H9 (cell line): Measurements from ENCODE around the gene RASSF5. TPM values are rescaled to one million over a fixed set of nuclear protein-coding genes. Genes with fewer than 3 reads are reported as not detected.
A peak's percentile ranks its signal among the peaks of the same experiment; 100 is the strongest.

Experiments
- DNase-seq: peaks from one replicate; pipeline ENCODE4 v3.0.0-alpha.2; 2017
- H2AFZ ChIP-seq: one replicate; pipeline ENCODE4 v1.6.1; 2013; ENCODE audit warnings: mild to moderate bottlenecking, low read length, control low read depth, moderate library complexity
- H2AK5ac ChIP-seq: 2 replicates; pipeline ENCODE4 v1.6.1; 2013; ENCODE audit warnings: low read length, control low read depth, mixed read lengths; ENCODE audit not compliant: insufficient read length
- H2BK120ac ChIP-seq: one replicate; pipeline ENCODE4 v1.6.1; 2013; ENCODE audit warnings: low read depth, mild to moderate bottlenecking, low read length, control low read depth, inconsistent platforms; ENCODE audit not compliant: poor library complexity, severe bottlenecking
- H2BK12ac ChIP-seq: 2 replicates; pipeline ENCODE4 v1.6.1; 2013; ENCODE audit warnings: low read length, control low read depth, mixed read lengths, low read depth; ENCODE audit not compliant: insufficient read length
- H2BK15ac ChIP-seq: 2 replicates; pipeline ENCODE4 v1.6.1; 2013; ENCODE audit warnings: low read depth, low read length, control low read depth
- H2BK20ac ChIP-seq: one replicate; pipeline ENCODE4 v1.6.1; 2013; ENCODE audit warnings: low read depth, mild to moderate bottlenecking, low read length, control low read depth, inconsistent platforms; ENCODE audit not compliant: poor library complexity, severe bottlenecking
- H2BK5ac ChIP-seq: 2 replicates; pipeline ENCODE4 v1.6.1; 2013; ENCODE audit warnings: low read length, control low read depth, mixed read lengths; ENCODE audit not compliant: insufficient read length
- H3K14ac ChIP-seq: 2 replicates; pipeline ENCODE4 v1.6.1; 2013; ENCODE audit warnings: low read length, control low read depth; ENCODE audit not compliant: insufficient read depth
- H3K18ac ChIP-seq: 2 replicates; pipeline ENCODE4 v1.6.1; 2013; ENCODE audit warnings: low read depth, mild to moderate bottlenecking, mixed read lengths, low read length, control low read depth; ENCODE audit not compliant: insufficient read length
- H3K23ac ChIP-seq: 2 replicates; pipeline ENCODE4 v1.6.1; 2013; ENCODE audit warnings: low read length, control low read depth, mixed read lengths, low read depth; ENCODE audit not compliant: insufficient read length
- H3K23me2 ChIP-seq: 2 replicates; pipeline ENCODE4 v1.6.1; 2013; ENCODE audit warnings: low read depth, mild to moderate bottlenecking, mixed read lengths, low read length, control low read depth; ENCODE audit not compliant: insufficient read length, poor library complexity, severe bottlenecking
- H3K27ac ChIP-seq: 2 replicates; pipeline ENCODE4 v1.5.1; 2013; ENCODE audit warnings: low read length, control low read depth, mixed read lengths, low read depth; ENCODE audit not compliant: insufficient read length
- H3K27me3 ChIP-seq: 2 replicates; pipeline ENCODE4 v1.6.1; 2013; ENCODE audit warnings: low read length, control low read depth, inconsistent platforms; ENCODE audit not compliant: insufficient read depth
- H3K4ac ChIP-seq: 2 replicates; pipeline ENCODE4 v1.6.1; 2013; ENCODE audit warnings: low read depth, mild to moderate bottlenecking, control low read depth, inconsistent platforms, low read length, moderate library complexity
- H3K4me1 ChIP-seq: 2 replicates; pipeline ENCODE4 v1.6.1; 2013; ENCODE audit warnings: low read length, control low read depth, inconsistent platforms; ENCODE audit not compliant: insufficient read depth
- H3K4me2 ChIP-seq: 2 replicates; pipeline ENCODE4 v1.6.1; 2013; ENCODE audit warnings: low read length, control low read depth, mixed read lengths; ENCODE audit not compliant: insufficient read length, insufficient read depth
- H3K56ac ChIP-seq: 2 replicates; pipeline ENCODE4 v1.6.1; 2013; ENCODE audit warnings: low read depth, mild to moderate bottlenecking, mixed read lengths, low read length, control low read depth; ENCODE audit not compliant: insufficient read length
- H3K79me1 ChIP-seq: 2 replicates; pipeline ENCODE4 v1.6.1; 2013; ENCODE audit warnings: low read depth, mild to moderate bottlenecking, moderate library complexity, low read length, control low read depth, inconsistent platforms; ENCODE audit not compliant: insufficient read depth, poor library complexity, severe bottlenecking
- H3K79me2 ChIP-seq: 2 replicates; pipeline ENCODE4 v1.6.1; 2013; ENCODE audit warnings: low read length, control low read depth, inconsistent platforms; ENCODE audit not compliant: insufficient read depth
- H3K9ac ChIP-seq: 2 replicates; pipeline ENCODE4 v1.6.1; 2013; ENCODE audit warnings: low read length, control low read depth, mixed read lengths; ENCODE audit not compliant: insufficient read length; ENCODE audit errors: extremely low read depth
- H3K9me3 ChIP-seq: one replicate; pipeline ENCODE4 v1.6.1; 2013; ENCODE audit warnings: low read depth, low read length, inconsistent platforms; ENCODE audit not compliant: control insufficient read depth
- H3T11ph ChIP-seq: one replicate; pipeline ENCODE4 v1.6.1; 2013; ENCODE audit warnings: mild to moderate bottlenecking, low read length, control low read depth, inconsistent platforms
- H4K20me1 ChIP-seq: one replicate; pipeline ENCODE4 v1.6.1; 2013; ENCODE audit not compliant: control insufficient read depth, insufficient read length, insufficient read depth
- H4K5ac ChIP-seq: 2 replicates; pipeline ENCODE4 v1.6.1; 2013; ENCODE audit warnings: low read depth, mild to moderate bottlenecking, mixed read lengths, low read length, control low read depth; ENCODE audit not compliant: insufficient read length
- H4K8ac ChIP-seq: replicated peaks from 2 replicates; pipeline ENCODE4 v1.6.1; 2013; ENCODE audit warnings: low read length, control low read depth, mixed read lengths, low read depth; ENCODE audit not compliant: insufficient read length
- H4K91ac ChIP-seq: 2 replicates; pipeline ENCODE4 v1.6.1; 2013; ENCODE audit warnings: low read depth, mild to moderate bottlenecking, moderate library complexity, mixed read lengths, low read length, control low read depth; ENCODE audit not compliant: insufficient read length
- H3K27ac Mint-ChIP-seq, 3 experiments: 2 replicates in 2 of 3; 3 replicates in 1 of 3; pipeline ENCODE4 v1.8.0; 2020 to 2021; ENCODE audit warnings: mixed read lengths in 3 of 3, mild to moderate bottlenecking in 1 of 3, moderate library complexity in 1 of 3
- H3K27me3 Mint-ChIP-seq: 2 replicates; pipeline ENCODE4 v1.8.0; 2021; ENCODE audit warnings: low read depth, mild to moderate bottlenecking, moderate library complexity, mixed read lengths
- H3K36me3 Mint-ChIP-seq, 3 experiments: 2 replicates in 2 of 3; 3 replicates in 1 of 3; pipeline ENCODE4 v1.8.0; 2020 to 2021; ENCODE audit warnings: low read depth in 3 of 3, mixed read lengths in 3 of 3; ENCODE audit not compliant: insufficient read depth in 1 of 3
- H3K4me1 Mint-ChIP-seq, 2 experiments: 2 replicates each; pipeline ENCODE4 v1.8.0; 2020; ENCODE audit warnings: mixed read lengths in 2 of 2
- H3K4me3 Mint-ChIP-seq, 2 experiments: 2 replicates in 1 of 2; 3 replicates in 1 of 2; pipeline ENCODE4 v1.8.0; 2020 to 2021; ENCODE audit warnings: mild to moderate bottlenecking in 2 of 2, mixed read lengths in 2 of 2, moderate library complexity in 1 of 2
- H3K9me3 Mint-ChIP-seq, 2 experiments: 2 replicates in 1 of 2; 3 replicates in 1 of 2; pipeline ENCODE4 v1.8.0; 2020; ENCODE audit warnings: mild to moderate bottlenecking in 2 of 2, mixed read lengths in 2 of 2, moderate library complexity in 1 of 2
- CTCF ChIP-seq: fragments of 200-600 bp; sonication (generic); conservative IDR thresholded peaks from 3 replicates; pipeline ENCODE4 v1.8.0; 2021; ENCODE audit warnings: antibody characterized with exemption, mild to moderate bottlenecking
- WGBS: extraction: QIAGEN DNeasy Blood & Tissue Kit; methylation state at CpG from one replicate; pipeline ENCODE4 v1.1.7; 2013; ENCODE audit warnings: missing lambda C conversion rate, low lambda C conversion rate, mixed read lengths; ENCODE audit not compliant: insufficient read length; ENCODE audit errors: extremely low coverage; 5-methylcytosine and 5-hydroxymethylcytosine counted together
- total RNA-seq: library from RNA; stranded (reverse); gene quantifications from 2 replicates; pipeline ENCODE4 v1.2.1, GENCODE V29; 2021

Gene RASSF5
- total RNA-seq, 1 experiment from 2014 or later: 0.50 TPM

- DNase-seq: peak; percentile 84
- Histone ChIP-seq H3K4me1 (no peaks in the 10 kb centered on the region), H2AFZ (no peak overlapping the region)
Observed at GRCh38 chr1:206489980-206490770, 17.2 kb upstream of the RASSF5 start.

More at GRCh38 chr1:206489980-206490770, 17.2 kb upstream of the RASSF5 start:
- H4K91ac ChIP-seq: no peak overlapping the region
- Mint-ChIP-seq H3K27ac (no peak overlapping the region), H3K4me3 (no peak overlapping the region), H3K36me3 (peaks cover 0 to 2% (median 0%) of the 10 kb centered on the region in 3 experiments; a peak in 1 of 7 replicates), H3K9me3 (no peaks in the 10 kb centered on the region), H3K27me3 (no peaks in the 10 kb centered on the region), H3K4me1 (peaks cover 0 to 4% of the 10 kb centered on the region in 2 experiments; a peak in 2 of 4 replicates)
- no peak overlapping the region for H3K23ac ChIP-seq
- no peak overlapping the region for H2BK120ac ChIP-seq
- H3K14ac ChIP-seq: no peak overlapping the region
- H3K27ac ChIP-seq: no peak overlapping the region
- H2AK5ac ChIP-seq: no peak overlapping the region
- H4K5ac ChIP-seq: no peak overlapping the region
- peak; percentile 97 for TF ChIP-seq CTCF
- H4K8ac ChIP-seq: no peak overlapping the region
- no peak overlapping the region for H2BK12ac ChIP-seq
- no peaks in the 10 kb centered on the region for H4K20me1 ChIP-seq
- H3K56ac ChIP-seq: no peak overlapping the region
- H3K27me3 ChIP-seq: no peaks in the 10 kb centered on the region
- H3K4me2 ChIP-seq: no peak overlapping the region
- no peak overlapping the region for H3K4ac ChIP-seq
- no peaks in the 10 kb centered on the region for H3K79me1 ChIP-seq
- H3K23me2 ChIP-seq: no peaks in the 10 kb centered on the region
- no peak overlapping the region for H3K9ac ChIP-seq
- H3K18ac ChIP-seq: no peak overlapping the region
- no peak overlapping the region for H2BK20ac ChIP-seq
- no peaks in the 10 kb centered on the region for H3K9me3 ChIP-seq
- no peaks in the 10 kb centered on the region for H3K79me2 ChIP-seq
- no CpG with 5 or more reads among the region's 22 CpGs for WGBS
- no peak overlapping the region for H2BK15ac ChIP-seq
- no peak overlapping the region for H3T11ph ChIP-seq
- no peak overlapping the region for H2BK5ac ChIP-seq
